Left hindlimb (tissue), 1 donor: ENCODE measurements around the gene LRP1-AS.

Experiments
- DNase-seq: peaks from one replicate; pipeline ENCODE4 v3.0.0-alpha.2; 2018

The LRP1-AS gene

DNA sequence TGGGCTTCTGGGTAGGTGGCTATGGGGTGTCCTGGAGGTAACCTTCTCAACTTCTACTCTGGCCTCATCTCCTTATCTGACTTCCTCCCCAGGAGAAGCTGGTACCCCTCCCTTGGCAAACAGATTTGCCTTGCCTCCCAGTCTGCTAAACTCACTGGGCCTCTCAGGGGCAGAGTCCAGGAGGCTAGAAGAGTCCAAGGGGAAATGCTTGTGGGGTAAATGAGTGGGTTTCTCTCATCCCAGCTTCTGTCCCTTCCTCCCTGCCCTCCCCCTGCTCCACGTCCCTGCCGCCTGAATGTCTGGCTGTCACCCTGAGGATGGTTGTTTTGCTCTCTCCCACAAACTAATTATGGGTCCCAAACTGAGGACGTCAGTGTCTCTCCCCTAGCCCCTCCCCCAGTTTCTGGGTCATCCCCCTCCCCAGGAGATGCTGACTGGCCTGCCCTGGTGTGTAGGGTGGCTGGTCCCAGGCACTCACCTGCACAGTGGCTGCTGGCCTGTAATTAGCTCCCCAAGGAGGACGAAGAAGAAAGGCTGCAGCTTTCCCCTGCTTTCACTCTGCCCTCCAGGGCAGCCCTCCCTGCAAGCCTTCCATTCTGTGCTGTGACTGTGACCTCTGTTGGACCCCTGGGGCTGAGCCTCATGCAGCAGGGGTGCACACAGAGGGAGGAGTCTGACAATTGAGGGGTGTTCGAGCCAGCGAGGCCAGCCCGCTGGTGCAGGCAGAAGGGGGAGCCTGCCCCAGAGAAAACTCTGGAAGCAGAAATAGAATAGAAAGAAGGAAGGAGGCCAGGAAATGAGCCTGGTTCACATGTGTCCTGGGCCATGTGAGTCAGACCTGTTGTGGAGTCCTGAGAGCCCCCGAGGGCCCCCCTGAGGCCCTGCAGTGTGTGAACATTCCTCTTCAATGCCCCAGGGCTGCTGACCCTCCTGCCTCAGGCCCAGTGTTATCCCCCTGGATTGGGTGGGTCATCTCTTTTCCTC lies at the start of gene LRP1-AS:
Gene LRP1-AS, minus strand, starts transcription at position 659 of the 984 bp plus-strand sequence.
- peak; percentile 67 for DNase-seq

- DNase-seq = no peak
These were observed 49.5 kb upstream of the LRP1-AS start for GRCh38 chr12:57196956-57197355.

DNA sequence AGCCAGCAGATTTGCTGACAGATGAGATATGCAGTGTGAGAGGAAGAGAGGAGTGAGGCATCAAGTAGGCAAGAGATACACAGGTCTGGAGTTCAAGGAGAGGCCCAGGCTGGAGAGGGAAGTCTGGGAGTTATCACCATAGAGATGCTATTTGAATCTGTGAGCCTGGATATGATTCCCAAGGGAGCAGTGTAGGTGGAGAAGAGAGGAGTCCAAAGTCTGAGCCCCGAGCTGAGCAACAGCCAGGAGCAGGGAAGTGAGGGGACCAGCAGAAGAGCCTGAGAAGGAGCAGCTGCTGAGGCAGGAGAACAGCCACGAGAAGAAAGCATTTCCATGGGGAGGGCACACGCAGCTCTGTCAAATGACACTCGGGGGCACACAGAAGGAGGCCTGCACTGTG lies 49.0 kb upstream of the LRP1-AS start:
- DNase-seq = no peak

DNA sequence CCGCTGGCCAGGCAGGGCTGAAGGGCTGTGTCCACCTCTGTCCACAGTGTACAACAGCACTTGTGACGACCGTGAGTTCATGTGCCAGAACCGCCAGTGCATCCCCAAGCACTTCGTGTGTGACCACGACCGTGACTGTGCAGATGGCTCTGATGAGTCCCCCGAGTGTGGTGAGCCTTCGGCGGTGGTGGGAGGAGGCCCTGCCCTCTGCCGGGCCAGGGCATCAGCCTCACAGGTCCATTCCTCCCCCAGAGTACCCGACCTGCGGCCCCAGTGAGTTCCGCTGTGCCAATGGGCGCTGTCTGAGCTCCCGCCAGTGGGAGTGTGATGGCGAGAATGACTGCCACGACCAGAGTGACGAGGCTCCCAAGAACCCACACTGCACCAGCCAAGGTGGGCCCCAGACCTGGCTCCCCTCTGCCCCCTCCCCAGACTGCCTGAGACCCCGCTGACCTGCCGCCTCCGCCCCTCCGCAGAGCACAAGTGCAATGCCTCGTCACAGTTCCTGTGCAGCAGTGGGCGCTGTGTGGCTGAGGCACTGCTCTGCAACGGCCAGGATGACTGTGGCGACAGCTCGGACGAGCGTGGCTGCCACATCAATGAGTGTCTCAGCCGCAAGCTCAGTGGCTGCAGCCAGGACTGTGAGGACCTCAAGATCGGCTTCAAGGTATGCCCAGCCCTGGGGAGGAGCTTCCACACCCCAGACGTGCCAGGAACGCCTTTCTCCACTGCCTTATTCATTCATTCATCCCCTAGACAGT lies 48.4 kb upstream of the LRP1-AS start:
- no peak for DNase-seq

GRCh38 chr12:57195186-57195585 lies 47.8 kb upstream of the LRP1-AS start:
- DNase-seq = no peak

- no peak for DNase-seq
These were observed 46.8 kb upstream of the LRP1-AS start for GRCh38 chr12:57194253-57194652.

DNA sequence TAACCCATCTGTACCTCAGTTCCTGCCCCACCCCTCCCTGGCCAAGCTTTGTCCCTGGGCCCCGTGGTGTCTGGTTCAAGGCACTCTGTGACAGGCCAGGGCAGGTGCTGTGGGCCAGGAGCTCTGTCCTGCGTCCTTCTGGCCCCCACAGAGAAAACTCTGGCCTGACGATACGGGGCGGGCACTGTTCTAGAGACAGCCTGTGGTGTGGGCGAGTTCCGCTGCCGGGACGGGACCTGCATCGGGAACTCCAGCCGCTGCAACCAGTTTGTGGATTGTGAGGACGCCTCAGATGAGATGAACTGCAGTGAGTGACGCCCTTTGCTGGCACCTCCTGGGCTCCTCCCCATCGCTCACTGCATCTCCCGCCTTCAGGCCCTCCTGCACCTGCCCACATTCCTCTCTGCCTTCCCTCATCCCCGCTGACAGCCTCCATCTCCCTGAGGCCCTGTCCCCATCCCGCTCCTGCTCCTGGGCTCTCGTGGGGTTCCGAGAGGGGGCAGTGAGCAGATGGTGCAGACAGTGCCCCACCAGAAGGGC lies 46.4 kb upstream of the LRP1-AS start:
- DNase-seq = no peak

GRCh38 chr12:57192920-57193319 lies 45.5 kb upstream of the LRP1-AS start:
- no peak for DNase-seq

DNA sequence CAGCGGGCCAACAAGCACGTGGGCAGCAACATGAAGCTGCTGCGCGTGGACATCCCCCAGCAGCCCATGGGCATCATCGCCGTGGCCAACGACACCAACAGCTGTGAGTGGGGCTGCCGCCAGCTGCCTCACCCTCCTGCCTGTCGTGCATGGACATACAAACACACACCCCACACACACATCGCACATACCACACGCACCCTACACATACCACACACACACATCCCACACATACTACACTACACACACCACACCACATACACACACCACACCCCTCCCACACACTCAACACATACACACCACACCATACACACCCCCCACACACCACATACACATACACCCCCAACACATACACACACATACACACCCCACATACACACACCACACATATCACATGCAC lies 44.0 kb upstream of the LRP1-AS start:
- no peak for DNase-seq

- no peak for DNase-seq
These were observed 43.4 kb upstream of the LRP1-AS start for GRCh38 chr12:57190821-57191220.

GRCh38 chr12:57190037-57190436 lies 42.6 kb upstream of the LRP1-AS start:
- no peak for DNase-seq

DNA sequence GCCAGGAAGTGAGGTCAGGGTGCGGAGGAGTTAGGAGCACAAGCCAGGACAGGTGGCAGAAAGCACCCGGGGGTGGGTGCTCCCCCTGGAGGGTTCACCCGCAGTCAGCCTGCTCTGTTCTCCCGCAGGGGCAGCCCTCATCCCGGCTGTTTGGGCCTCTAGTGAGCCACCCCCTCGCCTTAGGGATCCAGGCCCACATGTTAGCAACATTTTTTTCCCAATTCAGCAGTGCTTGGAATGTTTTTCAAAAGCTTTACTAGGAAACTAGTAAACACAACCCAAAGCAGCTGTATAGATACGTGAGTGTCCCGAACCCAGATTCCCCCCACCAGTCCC lies 40.6 kb upstream of the LRP1-AS start:
- DNase-seq = no peak

DNA sequence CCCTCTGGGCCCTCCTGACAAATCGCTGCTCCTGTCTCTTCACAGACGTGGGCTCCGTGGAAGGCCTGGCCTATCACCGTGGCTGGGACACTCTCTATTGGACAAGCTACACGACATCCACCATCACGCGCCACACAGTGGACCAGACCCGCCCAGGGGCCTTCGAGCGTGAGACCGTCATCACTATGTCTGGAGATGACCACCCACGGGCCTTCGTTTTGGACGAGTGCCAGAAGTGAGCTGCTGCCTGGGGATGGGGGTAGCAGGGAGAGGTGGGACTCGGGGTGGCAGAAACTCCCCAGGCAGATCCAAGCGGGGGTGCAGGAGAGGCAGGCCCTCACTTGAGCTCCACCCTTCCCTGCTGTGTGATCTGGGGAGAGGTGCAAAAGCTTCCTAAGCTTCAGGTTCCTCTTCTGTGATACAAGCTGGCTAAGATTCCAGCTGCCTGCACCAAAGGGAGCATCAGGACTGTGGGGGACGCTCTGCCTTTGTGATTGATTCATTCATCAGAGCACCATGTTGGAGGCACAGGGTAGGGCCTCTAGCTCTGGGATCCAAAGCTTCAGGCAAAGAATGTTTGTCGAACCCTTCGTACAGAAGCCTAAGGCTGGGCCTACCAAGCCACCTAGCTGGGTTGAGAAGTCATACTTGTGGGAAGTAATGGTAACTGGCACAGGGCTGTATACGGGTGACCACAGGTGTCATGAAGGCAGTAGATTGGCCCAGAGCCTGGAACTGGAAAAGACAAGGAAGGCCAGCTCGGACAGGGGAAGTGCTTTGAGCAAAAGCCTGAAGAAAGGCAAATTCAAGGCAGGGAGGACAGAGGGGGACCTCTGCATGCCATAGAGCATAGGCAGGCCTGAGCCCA lies 40.0 kb upstream of the LRP1-AS start:
- DNase-seq = no peak

DNA sequence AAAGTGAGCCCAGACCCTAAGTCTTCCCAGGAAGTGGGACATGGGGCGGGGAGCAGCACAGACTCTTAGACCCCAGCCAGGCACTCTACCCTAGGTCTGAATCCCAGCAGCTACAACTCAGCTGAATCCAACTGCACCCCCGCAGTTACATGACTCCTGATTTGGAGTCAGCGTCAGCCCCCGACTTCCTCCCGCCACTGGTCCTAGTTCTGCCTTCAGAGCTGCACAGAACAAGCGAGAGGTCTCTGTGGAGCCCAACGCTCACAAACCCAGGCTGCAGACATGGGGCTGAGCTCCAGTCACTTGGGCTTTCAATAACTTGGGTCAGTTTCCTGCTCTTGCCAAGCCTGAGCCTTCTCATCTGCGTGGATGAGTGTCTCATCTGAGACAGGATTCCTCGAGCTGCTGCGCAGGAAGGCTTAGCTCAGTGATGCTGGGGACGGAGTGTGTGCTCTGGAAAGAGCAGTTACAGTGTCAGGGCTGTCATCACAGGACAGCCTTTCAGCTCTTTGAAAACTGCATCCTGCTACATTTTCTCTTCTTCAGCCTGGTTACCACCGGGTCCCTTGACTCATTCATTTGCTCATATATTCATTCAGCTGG lies 38.6 kb upstream of the LRP1-AS start:
- no peak for DNase-seq

DNA sequence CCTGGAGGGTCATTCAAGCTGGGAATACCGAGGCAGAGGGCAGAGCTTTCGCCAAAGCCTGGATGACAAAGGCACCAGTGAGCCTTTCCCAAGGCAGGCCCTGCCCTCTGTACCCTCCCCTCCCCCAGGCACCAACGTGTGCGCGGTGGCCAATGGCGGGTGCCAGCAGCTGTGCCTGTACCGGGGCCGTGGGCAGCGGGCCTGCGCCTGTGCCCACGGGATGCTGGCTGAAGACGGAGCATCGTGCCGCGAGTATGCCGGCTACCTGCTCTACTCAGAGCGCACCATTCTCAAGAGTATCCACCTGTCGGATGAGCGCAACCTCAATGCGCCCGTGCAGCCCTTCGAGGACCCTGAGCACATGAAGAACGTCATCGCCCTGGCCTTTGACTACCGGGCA lies 38.0 kb upstream of the LRP1-AS start:
- DNase-seq = no peak

DNA sequence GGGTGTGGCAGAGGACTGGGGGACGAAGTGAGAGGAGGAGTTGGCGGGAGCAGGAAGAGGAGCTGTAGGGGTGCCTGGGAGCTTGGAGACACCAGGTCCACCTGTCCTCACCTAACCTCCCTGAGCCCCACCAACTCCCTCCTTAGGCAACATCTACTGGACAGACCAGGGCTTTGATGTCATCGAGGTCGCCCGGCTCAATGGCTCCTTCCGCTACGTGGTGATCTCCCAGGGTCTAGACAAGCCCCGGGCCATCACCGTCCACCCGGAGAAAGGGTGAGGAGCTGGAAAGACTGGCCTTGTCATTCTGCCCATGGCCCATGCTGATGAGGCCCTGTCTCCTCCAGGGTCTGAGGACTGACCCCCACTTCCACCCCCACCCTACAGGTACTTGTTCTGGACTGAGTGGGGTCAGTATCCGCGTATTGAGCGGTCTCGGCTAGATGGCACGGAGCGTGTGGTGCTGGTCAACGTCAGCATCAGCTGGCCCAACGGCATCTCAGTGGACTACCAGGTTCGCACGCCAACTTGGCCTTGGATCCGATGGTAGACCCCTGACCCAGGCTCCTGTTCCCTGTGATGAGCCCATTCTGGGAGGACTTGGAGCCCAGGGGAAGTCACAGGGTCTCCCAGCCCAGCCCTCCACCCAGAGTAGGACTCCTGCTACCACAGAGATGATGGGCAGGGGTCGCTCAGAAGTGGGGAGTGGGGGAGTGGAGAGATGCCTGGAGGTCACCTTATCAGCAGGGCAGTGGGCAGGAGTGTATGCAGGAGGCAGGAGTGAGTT lies 36.7 kb upstream of the LRP1-AS start:
- DNase-seq = no peak

- peak; percentile 75 for DNase-seq
These were observed 35.6 kb upstream of the LRP1-AS start for GRCh38 chr12:57182918-57183575.

GRCh38 chr12:57181561-57182155 lies 34.2 kb upstream of the LRP1-AS start:
- no peak for DNase-seq

- DNase-seq = no peak
These were observed 33.7 kb upstream of the LRP1-AS start for GRCh38 chr12:57181072-57181471.

- DNase-seq = no peak
These were observed 33.0 kb upstream of the LRP1-AS start for GRCh38 chr12:57180321-57180989.
